ENCODE measurements around the gene CDH2.

CDH2 gene

DNA sequence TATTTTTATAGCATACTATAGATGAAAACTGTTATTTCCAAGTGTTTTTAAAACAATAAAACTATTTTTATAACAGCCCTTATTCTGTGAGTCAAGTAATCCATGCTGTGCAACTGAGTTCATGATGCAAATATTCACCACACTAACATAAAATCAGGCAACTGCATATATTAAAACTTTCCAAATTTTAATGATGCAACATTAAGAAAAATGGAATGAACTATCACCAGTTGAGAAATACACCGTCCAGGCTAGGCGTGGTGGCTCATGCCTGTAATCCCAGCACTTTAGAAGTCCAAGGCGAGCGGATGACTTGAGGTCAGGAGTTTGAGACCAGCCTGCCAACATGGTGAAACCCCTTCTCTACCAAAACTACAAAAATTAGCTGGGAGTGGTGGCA, 114.5 kb downstream of the CDH2 start:
- DNase-seq (ENCODE audit: low read depth, low spot score): no peak
- no peak overlapping the region for H3K27ac ChIP-seq

DNA sequence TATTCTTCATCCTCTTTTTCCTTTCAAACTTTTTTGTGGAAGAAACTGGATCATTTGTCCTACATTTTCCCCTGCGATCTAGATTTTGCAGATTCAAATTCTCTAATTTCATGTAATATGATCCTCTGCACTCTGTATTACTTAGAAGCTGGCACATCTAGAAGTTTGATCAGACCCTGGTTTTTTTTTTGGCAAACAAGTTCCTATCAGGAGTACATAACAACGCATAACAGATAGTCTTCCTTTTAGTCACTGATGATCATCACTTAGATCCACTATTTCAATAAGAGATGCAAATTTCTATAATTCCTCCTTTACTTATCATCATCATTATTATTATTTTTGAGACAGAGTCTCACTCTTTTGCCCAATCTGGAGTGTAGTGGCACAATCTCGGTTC, 117.1 kb downstream of the CDH2 start:
- no peak overlapping the region for H3K27ac ChIP-seq
- DNase-seq (ENCODE audit: low read depth, low spot score): no peak

DNA sequence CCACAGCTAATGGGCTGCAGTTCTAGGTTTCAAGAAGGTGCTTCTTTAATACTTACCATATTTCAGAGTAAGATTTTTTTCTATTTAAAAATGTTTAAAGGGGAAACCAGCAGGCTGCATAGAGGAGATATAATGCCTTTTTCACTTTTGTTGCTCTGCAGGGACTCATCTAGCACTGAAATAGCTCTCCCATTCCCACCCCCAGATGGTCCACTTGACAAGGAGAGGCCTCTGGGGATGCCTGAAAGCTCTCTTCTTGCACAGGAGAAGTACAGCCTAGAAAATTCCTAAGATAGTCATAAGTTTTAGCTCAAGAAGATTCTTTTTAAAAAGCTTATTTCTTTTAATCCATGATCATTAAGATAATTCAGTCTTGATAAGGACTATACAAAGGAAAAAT, 126.4 kb downstream of the CDH2 start:
- H3K27ac ChIP-seq: no peak overlapping the region
- DNase-seq (ENCODE audit: low read depth, low spot score): no peak

DNA sequence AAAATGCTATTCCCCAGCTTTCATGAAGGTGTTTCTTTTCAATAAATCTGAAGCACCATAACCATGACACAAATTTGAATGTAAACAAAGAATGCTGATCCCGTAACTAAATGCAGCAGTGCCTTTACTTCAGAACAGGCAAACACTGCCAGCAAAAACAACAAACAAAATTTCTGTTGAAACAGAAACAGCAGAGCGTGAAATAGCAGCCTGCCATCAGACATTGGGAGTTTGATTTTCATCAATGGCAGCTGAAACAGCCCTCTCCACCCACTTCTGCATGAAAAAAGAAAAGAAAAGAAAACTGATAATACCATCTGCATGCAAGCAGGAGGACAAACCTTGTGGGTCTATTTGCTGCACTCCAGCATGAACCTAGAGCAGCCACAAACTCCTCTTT, 128.3 kb downstream of the CDH2 start:
- H3K27ac ChIP-seq: no peak overlapping the region
- no peak for DNase-seq (ENCODE audit: low read depth, low spot score)

DNA sequence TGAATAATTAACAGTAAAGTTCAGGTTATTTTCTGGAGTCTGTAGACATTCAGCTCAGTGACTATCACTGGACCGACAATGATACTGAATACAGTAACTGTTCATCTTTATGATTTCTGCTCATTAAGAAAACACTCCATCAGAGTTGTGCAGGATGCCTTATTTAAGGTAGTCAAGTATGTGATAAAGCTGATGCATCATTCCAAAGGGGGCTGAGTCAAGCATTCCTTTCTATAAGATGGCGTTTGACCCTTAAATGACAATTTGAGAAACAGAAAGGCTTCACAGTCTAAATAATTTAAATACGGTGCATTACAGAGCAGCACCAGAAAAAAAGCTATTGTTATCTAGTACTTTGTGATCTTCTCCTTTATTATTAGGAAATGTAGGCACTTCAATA, 131.1 kb downstream of the CDH2 start:
- H3K27ac ChIP-seq: no peak overlapping the region
- no peak for DNase-seq (ENCODE audit: low read depth, low spot score)

DNA sequence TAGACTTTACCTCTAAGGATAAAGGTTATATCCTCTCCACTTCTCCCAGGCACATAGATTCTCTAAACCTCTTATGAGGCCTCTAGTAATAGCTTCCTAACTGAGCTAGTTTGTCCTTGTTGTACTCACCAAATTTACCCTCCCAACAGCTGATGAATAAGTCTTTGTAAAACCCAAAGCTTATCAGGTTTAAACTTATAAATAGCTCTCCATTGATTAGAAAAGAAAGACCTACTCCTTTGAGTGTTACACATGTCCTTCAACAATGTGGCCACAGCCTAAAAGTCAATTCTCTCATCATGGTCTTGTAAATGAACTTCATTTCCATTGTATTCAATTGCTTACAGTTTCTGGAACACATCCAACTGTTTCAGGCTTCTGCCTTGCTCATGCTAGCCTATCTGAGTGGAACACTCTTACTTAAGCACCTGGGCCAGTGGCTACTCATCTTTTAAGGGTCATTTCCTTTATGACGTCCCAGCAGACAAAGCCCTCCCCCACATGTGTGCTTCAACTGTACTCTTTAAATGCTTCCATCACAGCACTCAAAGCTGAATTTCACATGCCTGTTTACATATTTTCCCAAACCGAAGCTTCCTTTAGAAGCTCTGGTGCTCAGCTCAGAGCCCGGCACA, 131.6 kb downstream of the CDH2 start:
- no peak overlapping the region for H3K27ac ChIP-seq
- DNase-seq (ENCODE audit: low read depth, low spot score): no peak

DNA sequence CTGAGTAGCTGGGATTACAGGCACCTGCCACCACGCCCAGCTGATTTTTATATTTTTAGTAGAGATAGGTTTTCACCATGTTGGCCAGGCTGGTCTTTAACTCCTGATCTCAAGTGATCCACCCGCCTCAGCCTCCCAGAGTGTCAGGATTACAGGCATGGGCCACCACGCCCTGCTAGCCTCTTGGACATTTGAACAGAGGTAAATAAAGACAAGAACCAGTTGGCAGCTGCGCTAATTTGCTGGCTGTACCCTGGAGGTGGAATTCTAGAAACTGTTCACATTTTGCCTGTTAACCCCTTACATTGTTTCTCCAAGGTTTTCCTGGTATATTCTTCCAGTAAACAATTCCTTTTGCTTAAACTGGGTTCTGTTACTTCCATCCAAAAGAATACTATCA, 132.9 kb downstream of the CDH2 start:
- H3K27ac ChIP-seq: no peak overlapping the region
- DNase-seq (ENCODE audit: low read depth, low spot score): no peak

DNA sequence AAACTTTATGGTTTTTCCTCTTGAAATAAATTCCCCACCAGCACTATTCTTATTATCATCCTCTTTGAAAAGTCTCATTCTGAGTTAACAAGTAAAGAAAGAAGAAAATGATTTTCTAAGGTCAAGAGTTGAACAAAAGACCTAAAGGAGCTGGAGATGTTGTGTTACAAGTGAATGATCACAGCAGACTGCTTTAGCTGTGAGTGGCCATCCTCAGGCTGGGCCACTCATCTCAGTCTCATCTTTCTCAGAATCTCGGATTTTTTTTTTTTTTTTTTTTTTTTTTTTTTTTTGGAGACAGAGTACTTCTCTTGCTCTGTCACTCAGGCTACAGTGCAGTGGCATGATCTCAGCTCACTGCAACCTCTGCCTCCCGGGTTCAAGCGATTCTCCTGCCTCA, 133.3 kb downstream of the CDH2 start:
- no peak overlapping the region for H3K27ac ChIP-seq
- DNase-seq (ENCODE audit: low read depth, low spot score): no peak

DNA sequence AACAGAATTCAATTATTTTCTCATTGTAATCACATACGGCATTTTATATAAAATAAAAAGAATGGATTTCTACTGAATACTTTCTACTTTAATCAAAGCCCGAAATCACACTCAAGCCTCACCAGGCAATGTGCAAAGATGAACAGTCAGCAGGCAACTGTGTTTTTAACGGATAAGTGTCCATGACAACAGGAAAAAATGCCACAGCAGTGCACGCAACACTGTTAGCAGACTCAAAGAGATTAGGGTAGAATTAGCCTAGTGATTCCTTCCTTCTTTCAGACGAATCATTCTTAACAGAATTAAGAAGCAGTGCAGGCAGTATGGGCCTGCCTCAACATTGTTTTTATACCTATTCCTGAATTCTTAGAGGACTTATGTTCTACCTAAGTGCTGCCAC, 135.6 kb downstream of the CDH2 start:
- no peak overlapping the region for H3K27ac ChIP-seq
- no peak for DNase-seq (ENCODE audit: low read depth, low spot score)

DNA sequence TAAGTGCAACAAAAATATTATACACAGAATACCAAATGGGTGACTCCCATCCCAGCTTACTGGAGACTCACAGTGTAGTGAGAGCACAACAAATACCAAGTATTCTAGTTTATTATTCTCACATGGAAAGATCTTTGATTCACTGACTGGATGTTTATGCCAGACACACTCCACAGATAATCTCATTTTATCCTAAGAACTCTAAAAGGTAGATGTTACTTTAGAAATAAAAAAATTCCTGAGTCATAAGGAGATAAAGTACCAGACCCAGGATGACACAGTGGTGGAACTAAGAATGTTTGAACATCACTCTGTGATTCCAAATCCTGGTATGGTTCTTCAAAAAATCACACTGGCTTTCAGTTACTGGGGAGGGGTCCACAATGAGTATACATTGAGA, 136.2 kb downstream of the CDH2 start:
- no peak overlapping the region for H3K27ac ChIP-seq
- DNase-seq (ENCODE audit: low read depth, low spot score): no peak

DNA sequence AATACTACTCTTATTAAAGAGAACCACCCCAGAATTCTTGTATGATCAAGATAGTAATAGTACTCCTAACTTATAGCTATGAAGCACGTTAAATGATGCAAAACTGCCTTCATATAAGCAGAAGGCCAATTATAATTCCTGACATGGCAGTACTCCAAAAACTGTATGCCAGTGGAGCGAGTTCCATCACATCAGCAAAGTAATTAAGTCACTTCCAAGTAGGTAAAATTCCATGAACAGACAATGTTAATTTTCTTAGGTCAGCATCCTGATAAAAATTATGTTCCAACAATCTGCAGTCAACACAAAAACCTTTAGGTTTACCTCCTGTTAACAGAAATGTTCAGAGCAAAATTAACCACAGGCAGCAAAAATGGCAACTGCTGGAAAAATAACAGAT, 136.7 kb downstream of the CDH2 start:
- no peak overlapping the region for H3K27ac ChIP-seq
- no peak for DNase-seq (ENCODE audit: low read depth, low spot score)

DNA sequence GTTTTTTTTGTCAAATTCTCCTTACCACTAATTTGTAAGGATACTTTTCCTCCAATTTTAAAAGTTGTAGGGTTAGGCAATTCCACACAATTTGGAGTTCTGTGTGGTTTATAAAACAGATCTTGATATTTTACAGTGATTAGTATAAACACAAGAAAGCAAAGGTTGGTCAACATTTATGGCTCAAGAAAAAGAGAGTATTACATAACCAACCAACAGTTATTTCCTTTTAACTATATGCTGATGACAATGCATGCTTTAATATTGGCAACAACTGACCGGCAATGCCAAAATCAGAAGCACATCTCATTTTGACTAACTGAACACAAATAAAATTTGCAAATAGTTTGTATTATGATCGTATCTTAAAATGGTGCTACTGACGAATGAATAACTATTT, 137.2 kb downstream of the CDH2 start:
- no peak overlapping the region for H3K27ac ChIP-seq
- DNase-seq (ENCODE audit: low read depth, low spot score): no peak

DNA sequence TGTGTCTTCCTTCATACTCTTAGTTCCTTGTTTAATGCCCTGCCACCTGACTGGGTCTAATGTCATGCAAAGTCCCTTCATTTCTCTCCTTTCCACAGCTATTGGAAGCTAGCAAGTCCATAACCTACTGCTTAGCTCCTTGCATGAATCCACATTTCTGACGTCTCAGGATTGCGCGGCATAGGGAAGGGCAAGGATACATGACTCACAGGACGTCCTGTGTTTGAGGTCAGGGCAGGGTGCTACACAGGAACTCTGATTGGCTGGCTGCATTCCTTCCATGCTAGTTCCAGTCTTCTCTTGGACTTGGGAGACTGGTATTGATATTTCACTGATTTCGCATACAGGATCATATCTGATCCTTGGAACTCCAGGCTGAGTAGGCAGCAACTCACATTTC, 137.9 kb downstream of the CDH2 start:
- no peak for DNase-seq (ENCODE audit: low read depth, low spot score)
- no peak overlapping the region for H3K27ac ChIP-seq

DNA sequence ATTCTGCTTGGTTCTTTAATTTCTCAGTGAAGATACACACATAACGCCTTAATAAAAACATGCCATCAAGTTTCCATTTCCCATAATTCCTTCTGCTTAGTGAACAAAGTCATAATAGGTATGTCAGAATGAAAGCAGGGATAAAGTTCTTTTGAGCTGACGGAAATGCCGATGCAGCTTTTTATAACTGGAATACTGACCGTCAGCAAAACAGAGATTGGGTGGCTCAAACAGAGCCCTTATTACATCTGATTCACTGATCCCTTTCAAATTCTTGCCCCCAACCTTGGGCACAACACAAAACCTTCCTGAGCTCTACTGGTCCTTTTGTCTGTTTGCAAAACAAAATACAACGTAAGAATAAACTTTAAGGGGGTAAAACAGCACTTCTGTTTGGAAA, 140.4 kb downstream of the CDH2 start:
- no peak overlapping the region for H3K27ac ChIP-seq
- no peak for DNase-seq (ENCODE audit: low read depth, low spot score)

DNA sequence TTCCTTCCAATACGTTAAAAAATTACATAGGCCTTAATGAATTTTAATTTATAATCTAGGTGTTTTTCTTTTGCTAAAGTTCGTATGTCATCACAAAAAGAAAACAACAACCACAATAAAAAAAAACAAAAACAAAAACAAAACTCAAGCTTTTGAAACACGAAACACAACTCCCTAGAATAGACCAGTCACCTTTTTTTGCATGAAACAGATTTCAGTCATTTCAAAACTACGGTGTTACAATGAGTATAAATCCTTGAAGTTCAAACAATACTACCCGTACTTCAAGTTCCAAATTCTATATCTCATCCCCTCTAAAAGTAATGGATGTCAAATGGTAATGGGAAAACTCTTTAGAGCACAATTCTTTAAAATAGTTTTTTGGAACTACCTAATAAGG, 142.4 kb downstream of the CDH2 start:
- no peak for DNase-seq (ENCODE audit: low read depth, low spot score)
- H3K27ac ChIP-seq: no peak overlapping the region

DNA sequence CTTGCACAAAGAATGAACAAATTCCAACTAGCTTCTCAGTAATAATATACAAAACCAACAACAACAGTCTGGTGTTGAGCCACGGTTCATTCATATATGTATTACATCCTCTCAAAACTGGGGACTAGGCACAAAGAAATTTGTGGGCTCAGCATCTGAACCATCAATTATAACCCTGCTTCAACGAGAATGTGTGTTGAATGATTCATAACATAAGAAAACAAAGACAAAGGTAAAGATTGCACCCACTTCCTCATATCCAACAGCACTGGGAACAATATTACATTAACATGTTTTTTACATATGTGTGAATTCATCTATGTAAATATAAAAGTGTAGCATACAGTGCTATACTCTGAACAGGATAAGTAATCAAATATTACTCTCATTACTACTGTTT, 144.8 kb downstream of the CDH2 start:
- H3K27ac ChIP-seq: no peak overlapping the region
- no peak for DNase-seq (ENCODE audit: low read depth, low spot score)

DNA sequence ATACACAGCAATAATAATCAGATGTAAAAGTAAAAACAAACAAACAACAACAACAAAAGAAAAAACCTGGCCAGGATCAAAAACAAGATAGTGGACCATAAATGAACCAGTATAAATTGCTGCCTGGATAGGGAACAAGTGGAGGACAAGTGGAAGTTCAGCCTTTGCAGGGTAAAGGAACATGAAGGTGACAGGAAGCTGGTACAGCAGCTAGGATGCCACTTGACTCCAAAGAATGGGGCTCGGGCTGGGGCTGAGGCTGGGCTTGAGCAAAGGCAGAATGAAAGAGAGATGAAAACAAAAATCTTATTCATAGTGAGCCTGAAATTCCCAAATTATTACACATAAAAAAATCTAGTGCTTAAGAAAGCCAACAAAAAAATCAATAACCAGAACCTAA, 146.5 kb downstream of the CDH2 start:
- DNase-seq (ENCODE audit: low read depth, low spot score): no peak
- H3K27ac ChIP-seq: no peak overlapping the region

DNA sequence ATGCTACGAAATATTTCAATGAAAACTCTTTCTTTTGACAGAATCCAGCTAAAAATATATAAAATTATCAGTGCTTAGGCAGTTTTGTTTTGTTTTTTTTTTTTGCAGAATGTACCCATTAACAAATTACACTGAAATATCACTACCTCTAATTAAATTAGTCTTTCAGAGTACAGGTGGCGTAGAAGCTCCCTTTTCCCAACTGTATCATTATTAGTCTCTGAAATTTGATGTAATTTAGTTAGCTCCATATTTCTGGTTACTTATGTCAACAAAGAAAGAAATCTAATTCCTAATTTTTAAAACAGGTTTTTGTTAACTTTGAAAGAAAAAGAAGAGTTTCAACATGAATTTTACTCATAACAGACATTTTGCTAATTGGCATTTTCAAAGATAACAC, 149.2 kb downstream of the CDH2 start:
- DNase-seq (ENCODE audit: low read depth, low spot score): no peak
- H3K27ac ChIP-seq: no peak overlapping the region

DNA sequence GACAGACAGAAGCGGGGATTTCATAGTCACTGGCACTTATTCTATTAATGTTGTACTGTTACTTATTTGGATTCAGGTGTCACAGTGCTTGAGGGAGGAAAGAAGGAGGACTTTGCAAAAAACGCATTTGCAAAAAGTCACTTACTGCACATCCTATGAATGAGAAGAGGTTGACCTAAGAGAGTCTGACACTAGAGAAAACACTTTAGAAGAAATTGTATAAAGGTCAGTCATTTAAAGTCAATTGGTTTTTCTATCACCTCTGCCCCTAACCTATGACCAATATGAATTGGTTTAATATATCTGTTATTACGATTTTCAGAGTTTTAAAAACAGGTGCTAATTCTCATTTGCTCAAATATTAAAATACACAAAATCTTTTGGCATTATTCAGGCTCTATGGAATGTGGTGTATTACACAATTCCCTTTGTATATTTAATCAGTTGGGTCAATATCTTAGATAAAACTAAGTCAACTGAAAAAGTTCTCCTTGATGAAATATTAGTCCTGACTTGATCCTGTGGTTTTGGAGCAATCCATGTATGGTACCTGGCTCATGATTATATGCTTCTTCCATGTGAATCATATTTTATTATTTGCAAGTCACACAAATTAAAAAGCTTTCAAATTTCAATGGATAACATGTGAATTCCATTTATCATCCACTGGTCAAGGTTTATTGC, 157.4 kb downstream of the CDH2 start:
- H3K27ac ChIP-seq: no peak overlapping the region
- DNase-seq (ENCODE audit: low read depth, low spot score): peak; percentile 51

DNA sequence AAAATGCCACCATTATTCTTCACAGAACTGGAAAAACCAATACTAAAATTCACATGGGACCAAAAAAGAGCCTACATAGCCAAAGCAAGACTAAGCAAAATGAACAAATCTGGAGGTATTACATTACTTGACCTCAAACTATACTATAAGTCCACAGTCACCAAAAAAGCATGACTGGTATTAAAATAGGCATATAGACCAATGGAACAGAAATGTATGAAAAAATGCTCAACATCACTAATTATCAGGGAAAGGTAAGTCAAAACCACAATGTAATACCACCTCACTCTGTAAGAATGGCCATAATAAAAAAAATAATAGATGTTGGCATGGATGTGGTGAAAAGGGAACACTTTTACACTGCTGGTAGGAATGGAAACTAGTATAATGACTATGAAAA, 158.6 kb downstream of the CDH2 start:
- no peak overlapping the region for H3K27ac ChIP-seq
- no peak for DNase-seq (ENCODE audit: low read depth, low spot score)

DNA sequence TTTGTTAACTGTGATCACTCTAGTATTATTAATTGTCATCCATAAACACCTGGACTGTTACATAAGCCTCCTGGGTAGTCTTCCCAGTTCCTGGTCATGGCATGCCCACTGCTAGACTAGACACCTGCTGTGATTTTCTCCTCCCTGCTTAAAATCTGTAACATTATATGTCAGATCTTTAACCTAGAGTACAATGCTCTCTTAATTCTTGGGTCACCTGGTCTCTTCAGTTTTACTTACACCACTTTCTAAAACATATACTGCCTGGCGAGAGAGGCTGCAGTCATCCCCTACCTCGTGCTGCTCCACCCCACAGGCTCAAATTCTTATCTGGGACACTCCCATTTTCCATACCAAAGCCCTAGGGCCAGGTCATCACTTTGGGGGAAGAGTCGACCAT, 161.3 kb downstream of the CDH2 start:
- H3K27ac ChIP-seq: no peak overlapping the region
- no peak for DNase-seq (ENCODE audit: low read depth, low spot score)

DNA sequence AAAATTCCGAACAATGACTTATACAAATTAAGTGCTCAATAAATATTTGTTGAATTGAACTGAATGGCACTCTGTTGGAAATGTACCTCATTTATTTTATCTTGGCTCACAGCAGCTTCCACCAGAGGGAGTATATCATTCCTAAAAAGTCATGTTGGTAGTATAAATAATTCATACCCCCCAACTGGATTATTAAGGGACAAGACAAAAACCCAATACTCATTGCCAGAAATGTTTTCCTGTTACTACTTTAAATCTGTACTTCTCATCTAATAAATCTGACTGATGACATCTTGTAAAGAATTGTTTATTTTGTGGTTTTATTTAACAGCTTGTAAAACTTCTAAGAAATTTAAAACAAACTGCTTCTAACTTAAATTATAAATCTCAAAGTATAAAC, 163.9 kb downstream of the CDH2 start:
- no peak for DNase-seq (ENCODE audit: low read depth, low spot score)
- H3K27ac ChIP-seq: no peak overlapping the region
